Left forelimb (tissue), 1 donor: Measurements from ENCODE around the gene RAB4A.
"Not testable (repeated sequence)": the region's sequence is repeated elsewhere in the genome, so short reads cannot be mapped to it uniquely, and the experiment has no call there.

Source experiments
- DNase-seq: peaks from one replicate; pipeline ENCODE4 v3.0.0-alpha.2; 2018; ENCODE audit warnings: low spot score

RAB4A gene

GRCh38 chr1:229272164-229273158 is 1.6 kb downstream of the RAB4A start:
- DNase-seq, result no peak

GRCh38 chr1:229273507-229274232 is 2.8 kb downstream of the RAB4A start:
- no peak for DNase-seq

- no peak for DNase-seq
These were observed 4.1 kb downstream of the RAB4A start for GRCh38 chr1:229275005-229275404.

- DNase-seq, result no peak
These were observed 7.3 kb downstream of the RAB4A start for GRCh38 chr1:229278120-229278741.

- DNase-seq, result no peak
These were observed 8.3 kb downstream of the RAB4A start for GRCh38 chr1:229279242-229279641.

GRCh38 chr1:229280037-229280828 is 9.3 kb downstream of the RAB4A start:
- DNase-seq, result no peak

- no peak for DNase-seq
These were observed 10.0 kb downstream of the RAB4A start for GRCh38 chr1:229280921-229281320.

GRCh38 chr1:229281339-229281926 is 10.5 kb downstream of the RAB4A start:
- no peak for DNase-seq

- DNase-seq, result no peak
These were observed 11.4 kb downstream of the RAB4A start for GRCh38 chr1:229282295-229282823.

- no peak for DNase-seq
These were observed 12.3 kb downstream of the RAB4A start for GRCh38 chr1:229283183-229283611.

- DNase-seq, result no peak
These were observed 14.0 kb downstream of the RAB4A start for GRCh38 chr1:229284887-229285286.

- no peak for DNase-seq
These were observed 14.5 kb downstream of the RAB4A start for GRCh38 chr1:229285440-229285839.

- DNase-seq, result no peak
These were observed 15.3 kb downstream of the RAB4A start for GRCh38 chr1:229286099-229286766.

- no peak for DNase-seq
These were observed 16.4 kb downstream of the RAB4A start for GRCh38 chr1:229287267-229287666.

GRCh38 chr1:229288516-229288915 is 17.6 kb downstream of the RAB4A start:
- DNase-seq, result no peak

- DNase-seq, result not testable (repeated sequence)
These were observed 20.8 kb downstream of the RAB4A start for GRCh38 chr1:229291686-229292085.

- no peak for DNase-seq
These were observed 22.8 kb downstream of the RAB4A start for GRCh38 chr1:229293528-229294204.

- DNase-seq, result no peak
These were observed 24.8 kb downstream of the RAB4A start for GRCh38 chr1:229295745-229296144.

GRCh38 chr1:229296541-229296941 is 25.6 kb downstream of the RAB4A start:
- DNase-seq, result no peak

GRCh38 chr1:229297746-229298145 is 26.8 kb downstream of the RAB4A start:
- DNase-seq, result no peak
